ENCODE data around the gene CAPN11.
"Not testable (repeated sequence)": the region's sequence is repeated elsewhere in the genome, so short reads cannot be mapped to it uniquely, and the experiment has no call there.

The CAPN11 gene

GRCh38 chr6:44230034-44230675 is 71.5 kb downstream of the CAPN11 start:
- no peak for DNase-seq

- DNase-seq = not testable (repeated sequence)
These were observed 72.8 kb downstream of the CAPN11 start for GRCh38 chr6:44231426-44231825.

GRCh38 chr6:44232676-44233566 is 74.3 kb downstream of the CAPN11 start:
- DNase-seq = no peak

GRCh38 chr6:44233567-44234100 is 75.0 kb downstream of the CAPN11 start:
- no peak for DNase-seq
